GM12878 (cell line): ENCODE results near the gene FLACC1. TPM values are rescaled to one million over a fixed set of nuclear protein-coding genes. Genes with fewer than 3 reads are reported as not detected.

Source experiments
- ATAC-seq: fragments of 200-7000 bp; cut with Tn5 transposase; 3 replicates; pipeline ENCODE4 v1.9.1; 2020; ENCODE audit warnings: mild to moderate bottlenecking, moderate library complexity
- BruUV-seq: library from RNA; stranded (reverse); fragments of 400-500 nt; replicated peaks from 2 replicates; lab custom pipeline; 2021; lab: Mats Ljungman, UMichigan
- CTCF ChIA-PET: fragments of 300-600 bp; sonication (Branson Sonifier 250); formaldehyde crosslinking; extraction: SDS; loops from one replicate; lab custom pipeline; 2021; ENCODE audit warnings: inconsistent platforms; lab: Yijun Ruan, JAX
- POLR2A ChIA-PET: fragments of 350-600 bp; formaldehyde crosslinking; extraction: SDS; loops from one replicate; lab custom pipeline; 2021; ENCODE audit warnings: inconsistent platforms; lab: Charles Lee
- RAD21 ChIA-PET: fragments of 300-600 bp; sonication (Branson Sonifier 250); formaldehyde crosslinking; loops from one replicate; lab custom pipeline; 2023; ENCODE audit warnings: antibody characterized with exemption; ENCODE audit not compliant: unreplicated experiment; lab: Charles Lee
- SMC1A ChIA-PET: fragments of 300-600 bp; sonication (Branson Sonifier 250); formaldehyde crosslinking; loops from one replicate; lab custom pipeline; 2023; ENCODE audit not compliant: unreplicated experiment, uncharacterized antibody; lab: Charles Lee
- DNase-seq: peaks from one replicate; pipeline ENCODE4 v3.0.0-alpha.2; 2011; ENCODE audit warnings: low read depth, low spot score
- FAIRE-seq: peaks from 3 replicates; lab custom pipeline; 2011; peaks lifted over from hg19 to GRCh38; lab: Jason Lieb, UNC
- H2AFZ ChIP-seq: 2 replicates; pipeline ENCODE4 v1.6.0; 2011; ENCODE audit warnings: low read depth, low read length, control low read depth; ENCODE audit not compliant: control insufficient read depth
- H3K27ac ChIP-seq: 2 replicates; pipeline ENCODE4 v1.5.1; 2011; ENCODE audit warnings: control low read depth; ENCODE audit not compliant: control insufficient read depth, insufficient read depth
- H3K27me3 ChIP-seq, 2 experiments: replicated peaks in 1 of 2; 2 replicates each; pipeline versions ENCODE4 v1.6.0 to v1.6.1; 2011; ENCODE audit warnings: low read length in 1 of 2; ENCODE audit not compliant: control insufficient read depth in 2 of 2, insufficient read depth in 2 of 2
- H3K36me3 ChIP-seq, 2 experiments: 2 replicates each; pipeline ENCODE4 v1.5.1; 2011; ENCODE audit warnings: low read length in 1 of 2; ENCODE audit not compliant: control insufficient read depth in 2 of 2, insufficient read depth in 2 of 2
- H3K4me1 ChIP-seq: 2 replicates; pipeline ENCODE4 v1.6.1; 2011; ENCODE audit warnings: mild to moderate bottlenecking, low read length, moderate library complexity, mixed read lengths; ENCODE audit not compliant: control insufficient read depth, insufficient read depth
- H3K4me2 ChIP-seq: 2 replicates; pipeline ENCODE4 v1.6.0; 2011; ENCODE audit warnings: control low read depth; ENCODE audit not compliant: control insufficient read depth, insufficient read depth
- H3K4me3 ChIP-seq: fragments of 200-600 bp; sonication (generic); 2 replicates; pipeline ENCODE4 v1.5.1; 2016
- H3K79me2 ChIP-seq: 2 replicates; pipeline ENCODE4 v1.6.0; 2011; ENCODE audit warnings: low read length; ENCODE audit not compliant: control insufficient read depth, insufficient read depth
- H3K9ac ChIP-seq: 2 replicates; pipeline ENCODE4 v1.8.0; 2011; ENCODE audit warnings: low read length, control low read depth, mixed read lengths; ENCODE audit not compliant: control insufficient read depth, insufficient read depth
- H3K9me3 ChIP-seq: replicated peaks from 3 replicates; pipeline ENCODE4 v1.5.1; 2011; ENCODE audit warnings: mild to moderate bottlenecking, low read length; ENCODE audit not compliant: control insufficient read depth, insufficient read depth
- H4K20me1 ChIP-seq: 2 replicates; pipeline ENCODE4 v1.6.0; 2011; ENCODE audit not compliant: control insufficient read depth, insufficient read depth
- FOXK2 ChIP-seq: fragments of 450-650 bp; IDR thresholded peaks from 2 replicates; pipeline ENCODE4 v1.6.1; 2017; ENCODE audit warnings: mild to moderate bottlenecking, moderate library complexity
- HDAC2 ChIP-seq: fragments of 200-600 bp; sonication (generic); IDR thresholded peaks from 2 replicates; pipeline ENCODE4 v1.6.1; 2017
- JUND ChIP-seq: IDR thresholded peaks from 2 replicates; pipeline ENCODE4 v1.6.1; 2012; ENCODE audit warnings: low read depth, mild to moderate bottlenecking, low read length, improper control_type of control experiment, moderate library complexity
- RELB ChIP-seq: fragments of 450-650 bp; IDR thresholded peaks from 2 replicates; pipeline ENCODE4 v1.6.1; 2017; ENCODE audit warnings: low read depth, mild to moderate bottlenecking, moderate library complexity
- RUNX3 ChIP-seq: IDR thresholded peaks from 2 replicates; pipeline ENCODE4 v1.6.1; 2012; ENCODE audit warnings: low read length, inconsistent platforms
- SUPT20H ChIP-seq: IDR thresholded peaks from 2 replicates; pipeline ENCODE4 v1.6.1; 2011; ENCODE audit warnings: low read depth, mild to moderate bottlenecking, low read length, moderate library complexity, borderline replicate concordance; ENCODE audit not compliant: control insufficient read depth
- TCF12 ChIP-seq: IDR thresholded peaks from 2 replicates; pipeline ENCODE4 v1.6.1; 2011; ENCODE audit warnings: low read depth, mild to moderate bottlenecking, low read length
- WGBS: methylation state at CpG from one replicate; pipeline ENCODE4 v1.1.6; 2016; ENCODE audit warnings: low lambda C conversion rate; ENCODE audit not compliant: insufficient replicate concordance, insufficient coverage; ENCODE audit errors: missing lambda C conversion rate; 5-methylcytosine and 5-hydroxymethylcytosine counted together
- in situ Hi-C: fragments of 300-500 bp; cut with MboI; formaldehyde crosslinking; loops from 9 replicates; pipeline ENCODE4 v1.14.3; 2018; ENCODE audit warnings: mixed read lengths
- intact Hi-C: fragments of 100-400 bp; cut with micrococcal nuclease; formaldehyde crosslinking; loops from one replicate; pipeline ENCODE4 v1.14.2; 2022; ENCODE audit not compliant: unreplicated experiment
- polyA plus RNA-seq, 11 experiments: library from polyadenylated mRNA; depleted of rRNA in 4 of 11; unstranded in 6 of 11; stranded (reverse) in 5 of 11; fragments of >200 nt; fragmentation: Nextera tagmentation in 4 of 11; fragmentation: Illumina TruSeq in 1 of 11; extraction: Ambion mirVana in 4 of 11; extraction: Trizol in 1 of 11; gene quantifications; 1 replicate in 1 of 11; 2 replicates in 10 of 11; pipeline versions ENCODE4 v1.2.1 to v1.2.3, GENCODE V29; 2011 to 2016; ENCODE audit warnings: inconsistent platforms in 2 of 11, missing spikeins in 2 of 11, low read depth in 1 of 11
- total RNA-seq, 4 experiments: library from RNA; depleted of rRNA in 3 of 4; stranded (reverse); fragments of >200 nt in 3 of 4; fragmentation: Illumina TruSeq in 1 of 4; extraction: Trizol in 1 of 4; gene quantifications; 2 replicates each; pipeline versions ENCODE4 v1.2.1 to v1.2.3, GENCODE V29; 2013 to 2021
- TF ChIP-seq, protein P1 (sequence below): IDR thresholded peaks from 2 replicates; pipeline ENCODE4 v1.6.1; 2012; ENCODE audit warnings: low read depth, low read length, improper control_type of control experiment

The FLACC1 gene
- total and polyA plus RNA-seq, 10 of the 15 experiments (the other 5 are each of a cell fraction or from before 2014, with no cell fraction given), result 0.08 to 0.54 (median 0.30) TPM; not detected in 2

DNA sequence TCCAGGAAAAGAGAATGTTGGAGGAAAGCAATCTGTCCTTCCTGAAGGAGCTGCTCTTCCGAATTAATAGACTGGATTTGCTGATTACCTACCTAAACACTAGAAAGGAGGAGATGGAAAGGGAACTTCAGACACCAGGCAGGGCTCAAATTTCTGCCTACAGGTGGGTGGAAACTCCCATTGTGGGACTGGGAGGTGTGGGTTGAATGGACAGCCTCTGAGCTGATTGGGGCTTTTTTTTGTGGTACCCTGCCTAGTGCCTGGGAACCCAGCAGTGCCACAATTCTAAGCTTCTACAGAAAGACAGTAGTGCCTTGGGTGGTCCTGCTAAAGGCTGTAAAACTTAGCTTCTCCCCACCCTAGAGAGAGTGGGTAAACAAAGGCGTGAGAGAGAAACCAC, 90.5 kb downstream of the FLACC1 start (continued):
- TF ChIP-seq RUNX3 (peak; percentile 22; the same call in 1 of the 2 replicates), RELB (0 out of 2 replicates have a peak, but pooled peaks have one; percentile 22), HDAC2 (no peak), TCF12 (no peak), JUND (no peak), FOXK2 (no peak), SUPT20H (no peak)
- TF ChIP-seq, protein P1, sequence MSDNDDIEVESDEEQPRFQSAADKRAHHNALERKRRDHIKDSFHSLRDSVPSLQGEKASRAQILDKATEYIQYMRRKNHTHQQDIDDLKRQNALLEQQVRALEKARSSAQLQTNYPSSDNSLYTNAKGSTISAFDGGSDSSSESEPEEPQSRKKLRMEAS, result no peak

DNA sequence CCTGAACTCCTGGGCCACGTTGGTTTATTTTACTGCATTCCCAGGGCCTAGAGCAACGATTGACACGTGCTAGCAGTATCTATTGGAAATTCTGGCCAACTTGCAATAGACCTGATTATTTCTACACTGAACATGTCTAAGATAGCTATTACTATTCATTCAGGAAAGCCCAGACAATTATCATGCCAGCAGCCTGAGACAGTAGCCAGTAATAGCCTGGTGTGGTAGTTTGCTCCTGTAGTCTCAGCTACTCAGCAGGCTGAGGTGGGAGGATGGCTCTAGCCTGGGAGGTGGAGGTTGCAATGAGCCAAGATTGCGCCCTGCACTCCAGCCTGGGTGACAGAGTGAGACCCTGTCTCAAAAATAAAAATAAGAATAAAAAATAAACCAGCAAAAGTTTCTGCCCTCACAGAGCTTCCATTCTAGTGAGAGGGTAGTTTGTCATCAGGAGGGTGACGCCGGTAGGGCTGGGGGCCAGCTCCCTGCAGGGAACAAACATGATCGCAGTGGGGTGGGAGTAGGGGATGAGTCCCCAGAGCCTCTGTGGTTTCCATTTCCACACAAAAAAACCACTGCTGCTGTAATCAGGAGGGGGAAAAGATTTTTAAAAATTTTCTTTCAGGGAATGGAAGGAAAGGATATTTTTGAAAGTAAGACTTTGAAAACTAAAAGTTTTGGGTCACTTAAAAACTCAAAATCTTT, 92.5 kb downstream of the FLACC1 start:
- Histone ChIP-seq H3K4me2 (no peak overlapping the region), H2AFZ (no peak overlapping the region), H3K9ac (no peak overlapping the region), H3K27ac (no peak overlapping the region), H3K36me3 (peaks cover 2 to 4% of the 10 kb centered on the region in 2 experiments; a peak in 3 of 4 replicates), H3K9me3 (no peaks in the 10 kb centered on the region), H3K4me1 (peaks cover 12% of the 10 kb centered on the region), H3K27me3 (no peaks in the 10 kb centered on the region), H3K79me2 (peaks cover 9% of the 10 kb centered on the region), H4K20me1 (no peaks in the 10 kb centered on the region), H3K4me3 (no peak overlapping the region)
- intact Hi-C loops (loop anchor here (10.0 kb wide), 1 partner anchor 380 kb away; the partner anchor contains the start of gene TMEM237), in situ Hi-C loops (no loop called here)
- ChIA-PET RAD21 (interaction anchor here (0.9 to 5.5 kb wide), 7 partner anchors 11 to 146 kb away, joined by 3 to 41 read pairs (median 12); partner anchors contain the start of gene CASP10), SMC1A (interaction anchor here (1.0 to 10.5 kb wide), 14 partner anchors 9 to 196 kb away, joined by 3 to 87 read pairs (median 6); partner anchors contain the start of gene CASP10), CTCF (interaction anchor here (0.7 to 7.1 kb wide), 11 partner anchors 12 to 187 kb away, joined by 3 to 85 read pairs (median 4); partner anchors contain the start of genes CASP10, STRADB and TRAK2), POLR2A (interaction anchor here (1.0 to 2.5 kb wide), 5 partner anchors 9 to 32 kb away, joined by 3 to 11 read pairs (median 6); no protein-coding TSS in a partner anchor)
- TF ChIP-seq JUND, result no peak
- FAIRE-seq (no peak), ATAC-seq (no peak), DNase-seq (no peak)
- no TSS peak for BruUV-seq
- 96% methylated on average over 7 of the region's 7 CpGs for WGBS
